AG09319 (cell line): Measurements from ENCODE around the gene ACBD6.

Experiments
- DNase-seq: peaks from one replicate; pipeline ENCODE4 v3.0.0-alpha.2; 2010; ENCODE audit warnings: low read depth; ENCODE audit errors: extremely low read depth
- CTCF ChIP-seq: IDR thresholded peaks from 2 replicates; pipeline ENCODE4 v1.5.1; 2011; ENCODE audit warnings: low read depth, mild to moderate bottlenecking, inconsistent platforms, low read length, moderate library complexity

Gene ACBD6

GRCh38 chr1:180281490-180281889 is 220.9 kb downstream of the ACBD6 start:
- DNase-seq: no peak
- no peak for TF ChIP-seq CTCF

- TF ChIP-seq CTCF: no peak
Observed at GRCh38 chr1:180280617-180281016, 221.8 kb downstream of the ACBD6 start.

GRCh38 chr1:180279651-180280050 is 222.7 kb downstream of the ACBD6 start:
- no peak for DNase-seq
- TF ChIP-seq CTCF: no peak

More at GRCh38 chr1:180280617-180281016, 221.8 kb downstream of the ACBD6 start:
- no peak for DNase-seq

GRCh38 chr1:180278596-180279395 is 223.6 kb downstream of the ACBD6 start:
- no peak for DNase-seq
- no peak for TF ChIP-seq CTCF

GRCh38 chr1:180278194-180278515 is 224.2 kb downstream of the ACBD6 start:
- DNase-seq: no peak
- TF ChIP-seq CTCF: no peak

GRCh38 chr1:180277476-180278193 is 224.7 kb downstream of the ACBD6 start:
- no peak for TF ChIP-seq CTCF

GRCh38 chr1:180275726-180276125 is 226.7 kb downstream of the ACBD6 start:
- no peak for TF ChIP-seq CTCF

More at GRCh38 chr1:180277476-180278193, 224.7 kb downstream of the ACBD6 start:
- no peak for DNase-seq

More at GRCh38 chr1:180275726-180276125, 226.7 kb downstream of the ACBD6 start:
- DNase-seq: no peak
